MV-4-11 (cell line): ENCODE measurements around the gene UEVLD.

Source experiments
- DNase-seq: peaks from one replicate; lab custom pipeline; 2025; lab: John Stamatoyannopoulos, UW

The UEVLD gene

GRCh38 chr11:18498039-18498438 is 90.5 kb downstream of the UEVLD start:
- no peak for DNase-seq

GRCh38 chr11:18495703-18496102 is 92.8 kb downstream of the UEVLD start:
- no peak for DNase-seq

- DNase-seq: peak; percentile 40
Observed at GRCh38 chr11:18495271-18495670, 93.3 kb downstream of the UEVLD start.

GRCh38 chr11:18493310-18493709 is 95.2 kb downstream of the UEVLD start:
- DNase-seq: no peak

GRCh38 chr11:18492888-18493287 is 95.6 kb downstream of the UEVLD start:
- no peak for DNase-seq

- no peak for DNase-seq
Observed at GRCh38 chr11:18491924-18492323, 96.6 kb downstream of the UEVLD start.

- no peak for DNase-seq
Observed at GRCh38 chr11:18490736-18491485, 97.6 kb downstream of the UEVLD start.

- no peak for DNase-seq
Observed at GRCh38 chr11:18490319-18490718, 98.2 kb downstream of the UEVLD start.

- DNase-seq: no peak
Observed at GRCh38 chr11:18485913-18486528, 102.5 kb downstream of the UEVLD start.
